SK-N-SH (cell line): Measurements from ENCODE around the gene PLK3. TPM values are rescaled to one million over a fixed set of nuclear protein-coding genes. Genes with fewer than 3 reads are reported as not detected.

Source experiments
- CTCF ChIA-PET: fragments of 300-600, 350-600 bp; formaldehyde crosslinking; extraction: SDS; loops from one replicate; lab custom pipeline; 2021; lab: Yijun Ruan, JAX
- POLR2A ChIA-PET: fragments of 350-600 bp; sonication (Branson Sonifier 250); formaldehyde crosslinking; extraction: SDS; loops from one replicate; lab custom pipeline; 2020; ENCODE audit warnings: antibody characterized with exemption, inconsistent platforms; lab: Yijun Ruan, JAX
- DNase-seq: peaks from one replicate; pipeline ENCODE4 v3.0.0; 2012
- H2AFZ ChIP-seq: fragments of 200-600 bp; sonication (generic); 2 replicates; pipeline ENCODE4 v1.8.1; 2016; ENCODE audit warnings: antibody characterized with exemption, mild to moderate bottlenecking, low read depth
- H3F3A ChIP-seq: fragments of 200-600 bp; sonication (generic); replicated peaks from 2 replicates; pipeline ENCODE3; 2016; ENCODE audit warnings: antibody characterized with exemption, mild to moderate bottlenecking; ENCODE audit not compliant: insufficient read depth
- H3K27ac ChIP-seq, 2 experiments: fragments of 200-500 bp in 1 of 2; fragments of 200-600 bp in 1 of 2; sonication (Bioruptor generic) in 1 of 2; sonication (generic), shearing (Covaris generic) in 1 of 2; 2 replicates each; pipeline versions ENCODE4 v1.5.1 to v1.6.1; 2014 to 2016; ENCODE audit warnings: low read depth in 2 of 2, inconsistent platforms in 1 of 2, low read length in 1 of 2, mild to moderate bottlenecking in 1 of 2, mixed read lengths in 1 of 2
- H3K27me3 ChIP-seq: fragments of 200-600 bp; sonication (generic), shearing (Covaris generic); 2 replicates; pipeline ENCODE4 v1.6.1; 2016; ENCODE audit warnings: mixed run types; ENCODE audit not compliant: insufficient read depth
- H3K36me3 ChIP-seq, 2 experiments: fragments of 200-500 bp in 1 of 2; fragments of 200-600 bp in 1 of 2; sonication (Bioruptor generic) in 1 of 2; sonication (generic) in 1 of 2; replicated peaks in 1 of 2; 2 replicates each; pipeline versions ENCODE3 to v1.5.1; 2014 to 2016; ENCODE audit warnings: low read length in 1 of 2, mild to moderate bottlenecking in 1 of 2; ENCODE audit not compliant: insufficient read depth in 2 of 2, control insufficient read depth in 1 of 2
- H3K4me1 ChIP-seq, 2 experiments: fragments of 200-500 bp in 1 of 2; fragments of 200-600 bp in 1 of 2; sonication (Bioruptor generic) in 1 of 2; sonication (generic), shearing (Covaris generic) in 1 of 2; 2 replicates each; pipeline versions ENCODE4 v1.5.1 to v1.6.1; 2014 to 2016; ENCODE audit warnings: low read depth in 1 of 2, low read length in 1 of 2, mixed run types in 1 of 2; ENCODE audit not compliant: insufficient read depth in 2 of 2, control insufficient read depth in 1 of 2
- H3K4me2 ChIP-seq: fragments of 200-600 bp; sonication (generic), shearing (Covaris generic); 2 replicates; pipeline ENCODE4 v1.6.1; 2017; ENCODE audit warnings: mixed run types
- H3K4me3 ChIP-seq, 2 experiments: fragments of 200-500 bp in 1 of 2; fragments of 200-600 bp in 1 of 2; sonication (Bioruptor generic) in 1 of 2; sonication (generic), shearing (Covaris generic) in 1 of 2; 2 replicates each; pipeline versions ENCODE4 v1.5.1 to v1.8.1; 2014 to 2016; ENCODE audit warnings: low read depth in 2 of 2, inconsistent platforms in 1 of 2, low read length in 1 of 2, mild to moderate bottlenecking in 1 of 2, mixed read lengths in 1 of 2, moderate library complexity in 1 of 2
- H3K79me2 ChIP-seq: fragments of 200-600 bp; sonication (generic); 2 replicates; pipeline ENCODE4 v1.8.1; 2017; ENCODE audit warnings: mild to moderate bottlenecking; ENCODE audit not compliant: insufficient read depth
- H3K9ac ChIP-seq: fragments of 200-600 bp; sonication (generic); 2 replicates; pipeline ENCODE4 v1.6.1; 2017; ENCODE audit warnings: mixed run types
- H3K9me2 ChIP-seq: fragments of 200-600 bp; sonication (generic); 2 replicates; pipeline ENCODE4 v1.6.1; 2017; ENCODE audit warnings: mixed run types
- H3K9me3 ChIP-seq: fragments of 200-600 bp; sonication (generic); 2 replicates; pipeline ENCODE4 v1.6.1; 2017; ENCODE audit warnings: mixed run types, mild to moderate bottlenecking, moderate library complexity
- H4K20me1 ChIP-seq: fragments of 200-600 bp; sonication (generic); 2 replicates; pipeline ENCODE4 v1.6.1; 2017; ENCODE audit warnings: mild to moderate bottlenecking, mixed run types; ENCODE audit not compliant: insufficient read depth
- CHD2 ChIP-seq: fragments of 150-350 bp; IDR thresholded peaks from 2 replicates; pipeline ENCODE4 v1.6.1; 2018; ENCODE audit warnings: low read length; ENCODE audit not compliant: partially characterized antibody
- EZH2phosphoT487 ChIP-seq: fragments of 200-600 bp; sonication (generic); IDR thresholded peaks from 2 replicates; pipeline ENCODE4 v1.6.1; 2017; ENCODE audit warnings: low read depth, mixed run types, mild to moderate bottlenecking, antibody characterized with exemption, moderate library complexity, borderline replicate concordance
- FOXJ3 ChIP-seq: sonication (generic); formaldehyde crosslinking; IDR thresholded peaks from 2 replicates; pipeline ENCODE4 v1.5.1; 2020; ENCODE audit warnings: mild to moderate bottlenecking, missing genetic modification reagents
- FOXM1 ChIP-seq: IDR thresholded peaks from 2 replicates; pipeline ENCODE4 v1.4.0; 2012; ENCODE audit warnings: low read depth, mild to moderate bottlenecking
- JUND ChIP-seq: IDR thresholded peaks from 2 replicates; pipeline ENCODE4 v1.4.0; 2012
- RFX5 ChIP-seq: IDR thresholded peaks from 2 replicates; pipeline ENCODE4 v1.6.1; 2012; ENCODE audit warnings: mild to moderate bottlenecking, improper control_type of control experiment, low read length
- RXRA ChIP-seq: IDR thresholded peaks from 2 replicates; pipeline ENCODE4 v1.4.0; 2012; ENCODE audit warnings: low read depth, mild to moderate bottlenecking, borderline replicate concordance
- TAF1 ChIP-seq: IDR thresholded peaks from 2 replicates; pipeline ENCODE4 v1.6.1; 2012; ENCODE audit warnings: low read depth, mild to moderate bottlenecking, low read length, moderate library complexity, borderline replicate concordance
- TEAD4 ChIP-seq: IDR thresholded peaks from 2 replicates; pipeline ENCODE4 v1.4.0; 2012; ENCODE audit warnings: mild to moderate bottlenecking, borderline replicate concordance; ENCODE audit not compliant: insufficient read depth
- WGBS: methylation state at CpG from one replicate; pipeline ENCODE4 v1.1.6; 2017; ENCODE audit warnings: low lambda C conversion rate; 5-methylcytosine and 5-hydroxymethylcytosine counted together
- polyA plus RNA-seq, 3 experiments: library from polyadenylated mRNA; depleted of rRNA; stranded (reverse); fragments of >200 nt; gene quantifications; 2 replicates each; pipeline ENCODE4 v1.2.3, GENCODE V29; 2012
- TF ChIP-seq, protein P1 (sequence below): fragments of 200-600 bp; sonication (generic); IDR thresholded peaks from 2 replicates; pipeline ENCODE4 v1.6.1; 2017; ENCODE audit warnings: antibody characterized with exemption, mild to moderate bottlenecking, moderate library complexity
- TF ChIP-seq, protein P2 (sequence below): IDR thresholded peaks from 2 replicates; pipeline ENCODE4 v1.4.0; 2012; ENCODE audit warnings: low read depth, borderline replicate concordance
- TF ChIP-seq, protein P3 (sequence below): IDR thresholded peaks from 2 replicates; pipeline ENCODE4 v1.4.0; 2012; ENCODE audit warnings: low read depth

PLK3 gene
- polyA plus RNA-seq, 1 of the 3 experiments (the other 2 are of a cell fraction) = 82.8 TPM

DNA sequence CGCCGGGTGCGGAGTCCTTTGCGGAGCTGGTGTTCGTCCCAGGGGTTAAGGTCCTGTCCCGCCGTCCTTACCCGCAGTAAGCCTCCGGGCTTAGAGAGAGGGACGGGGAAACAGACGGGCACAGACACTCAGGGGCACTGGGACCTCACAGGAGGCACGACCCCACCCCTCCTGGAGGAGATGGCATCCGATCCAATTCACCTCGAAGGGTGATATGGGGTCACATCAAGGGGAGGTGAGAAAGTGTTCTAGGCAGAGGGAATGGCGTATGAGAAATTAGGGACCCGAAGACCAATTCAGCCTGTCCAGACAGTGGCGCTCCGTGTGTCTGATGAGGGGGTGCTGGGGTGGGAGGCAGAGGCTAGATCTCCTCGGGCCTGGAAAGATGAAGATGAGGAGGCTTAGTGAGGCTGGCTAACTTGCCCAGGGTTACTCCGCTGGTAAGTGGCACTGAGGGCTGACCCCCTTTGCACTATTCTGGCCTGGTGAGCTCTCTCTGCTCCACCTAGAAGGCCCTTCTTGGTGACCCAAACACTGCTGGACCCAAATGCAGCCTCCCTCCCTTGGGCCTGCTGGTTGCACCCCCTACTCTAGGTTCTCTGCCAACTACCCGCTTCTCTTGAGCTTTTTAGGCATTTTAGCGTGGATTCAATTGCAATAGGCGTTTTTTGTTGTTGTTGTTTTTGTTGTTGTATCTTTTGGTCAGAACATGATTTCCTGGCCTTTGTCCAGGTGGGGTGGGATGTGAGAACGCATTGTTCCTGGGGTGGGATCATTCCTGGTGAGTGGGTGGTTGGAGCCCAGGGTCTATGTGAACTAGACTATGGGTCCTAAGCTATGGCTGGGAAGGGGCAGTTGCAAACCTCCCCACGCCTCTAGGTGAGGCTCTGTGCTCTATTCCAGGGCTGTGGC lies 20.4 kb downstream of the PLK3 start:
- peak overlapping the region; percentile 45 for H3K4me2 ChIP-seq
- no peaks in the 10 kb centered on the region for H4K20me1 ChIP-seq
- H3K9me2 ChIP-seq = no peaks in the 10 kb centered on the region
- no peaks in the 10 kb centered on the region for H3K27me3 ChIP-seq
- H3K79me2 ChIP-seq = no peaks in the 10 kb centered on the region
- peak overlapping the region; percentile 76 to 95 for H3K27ac ChIP-seq
- 77% methylated on average over 14 of the region's 25 CpGs for WGBS
- H3K9ac ChIP-seq = peak overlapping the region; percentile 69
- TF ChIP-seq, protein P1, sequence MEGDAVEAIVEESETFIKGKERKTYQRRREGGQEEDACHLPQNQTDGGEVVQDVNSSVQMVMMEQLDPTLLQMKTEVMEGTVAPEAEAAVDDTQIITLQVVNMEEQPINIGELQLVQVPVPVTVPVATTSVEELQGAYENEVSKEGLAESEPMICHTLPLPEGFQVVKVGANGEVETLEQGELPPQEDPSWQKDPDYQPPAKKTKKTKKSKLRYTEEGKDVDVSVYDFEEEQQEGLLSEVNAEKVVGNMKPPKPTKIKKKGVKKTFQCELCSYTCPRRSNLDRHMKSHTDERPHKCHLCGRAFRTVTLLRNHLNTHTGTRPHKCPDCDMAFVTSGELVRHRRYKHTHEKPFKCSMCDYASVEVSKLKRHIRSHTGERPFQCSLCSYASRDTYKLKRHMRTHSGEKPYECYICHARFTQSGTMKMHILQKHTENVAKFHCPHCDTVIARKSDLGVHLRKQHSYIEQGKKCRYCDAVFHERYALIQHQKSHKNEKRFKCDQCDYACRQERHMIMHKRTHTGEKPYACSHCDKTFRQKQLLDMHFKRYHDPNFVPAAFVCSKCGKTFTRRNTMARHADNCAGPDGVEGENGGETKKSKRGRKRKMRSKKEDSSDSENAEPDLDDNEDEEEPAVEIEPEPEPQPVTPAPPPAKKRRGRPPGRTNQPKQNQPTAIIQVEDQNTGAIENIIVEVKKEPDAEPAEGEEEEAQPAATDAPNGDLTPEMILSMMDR = no peak
- TF ChIP-seq, protein P2, sequence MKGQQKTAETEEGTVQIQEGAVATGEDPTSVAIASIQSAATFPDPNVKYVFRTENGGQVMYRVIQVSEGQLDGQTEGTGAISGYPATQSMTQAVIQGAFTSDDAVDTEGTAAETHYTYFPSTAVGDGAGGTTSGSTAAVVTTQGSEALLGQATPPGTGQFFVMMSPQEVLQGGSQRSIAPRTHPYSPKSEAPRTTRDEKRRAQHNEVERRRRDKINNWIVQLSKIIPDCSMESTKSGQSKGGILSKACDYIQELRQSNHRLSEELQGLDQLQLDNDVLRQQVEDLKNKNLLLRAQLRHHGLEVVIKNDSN = no peak
- TF ChIP-seq RXRA (no peak), TAF1 (no peak), RFX5 (no peak), FOXM1 (no peak), CHD2 (no peak), TEAD4 (no peak), JUND (no peak), EZH2phosphoT487 (no peak), FOXJ3 (CRISPR knock-in tag) (no peak)
- TF ChIP-seq, protein P3, sequence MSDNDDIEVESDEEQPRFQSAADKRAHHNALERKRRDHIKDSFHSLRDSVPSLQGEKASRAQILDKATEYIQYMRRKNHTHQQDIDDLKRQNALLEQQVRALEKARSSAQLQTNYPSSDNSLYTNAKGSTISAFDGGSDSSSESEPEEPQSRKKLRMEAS = no peak
- peak overlapping the region; percentile 1 to 41; a peak in 2 of 4 replicates for H3K4me3 ChIP-seq
- peaks cover under 1 to 12% of the 10 kb centered on the region in 2 experiments for H3K36me3 ChIP-seq
- H2AFZ ChIP-seq = peak overlapping the region; percentile 10; the same call in 1 of the 2 replicates
- POLR2A ChIA-PET = interaction anchor here (1.4 to 3.2 kb wide), 4 partner anchors 13 to 127 kb away, joined by 3 to 15 read pairs (median 4); partner anchors contain the start of genes BTBD19, DYNLT4 and PLK3
- no peaks in the 10 kb centered on the region for H3K9me3 ChIP-seq
- no peak for DNase-seq
- CTCF ChIA-PET = interaction anchor here (0.6 to 1.5 kb wide), 7 partner anchors 9 to 480 kb away, joined by 3 to 6 read pairs (median 3); no protein-coding TSS in a partner anchor
- H3F3A ChIP-seq = peaks cover 51% of the 10 kb centered on the region
- peaks cover 5 to 7% of the 10 kb centered on the region in 2 experiments; a peak in 1 of 4 replicates for H3K4me1 ChIP-seq
